Measurements from ENCODE around the gene MAGI2.

Gene MAGI2

GRCh38 chr7:79288655-79289054 lies 164.8 kb downstream of the MAGI2 start:
- Histone ChIP-seq H3K4me1 (ENCODE audit: control insufficient read depth, insufficient read depth, low read length) (no peaks in the 10 kb centered on the region), H3K9me3 (ENCODE audit: control insufficient read depth, insufficient read depth, low read depth, low read length) (no peaks in the 10 kb centered on the region)

GRCh38 chr7:79287981-79288380 lies 165.5 kb downstream of the MAGI2 start:
- H3K27me3 ChIP-seq (ENCODE audit: control insufficient read depth, insufficient read depth, low read length): no peaks in the 10 kb centered on the region
- no peaks in the 10 kb centered on the region for H3K9me3 ChIP-seq (ENCODE audit: control insufficient read depth, insufficient read depth, low read depth, low read length)
- no peaks in the 10 kb centered on the region for H3K4me1 ChIP-seq (ENCODE audit: control insufficient read depth, insufficient read depth, low read length)
- no peak overlapping the region for H3K27ac ChIP-seq (ENCODE audit: low read depth, low read length)
- H3K9ac ChIP-seq (ENCODE audit: low read length): no peak overlapping the region
- no peaks in the 10 kb centered on the region for H3K36me3 ChIP-seq (ENCODE audit: control insufficient read depth, insufficient read depth, low read length)
- H3K4me3 ChIP-seq (ENCODE audit: low read depth, low read length): no peak overlapping the region

More at GRCh38 chr7:79288655-79289054, 164.8 kb downstream of the MAGI2 start:
- H3K4me3 ChIP-seq (ENCODE audit: low read depth, low read length): no peak overlapping the region
- H3K36me3 ChIP-seq (ENCODE audit: control insufficient read depth, insufficient read depth, low read length): no peaks in the 10 kb centered on the region
- H3K27ac ChIP-seq (ENCODE audit: low read depth, low read length): no peak overlapping the region
- no peak overlapping the region for H3K9ac ChIP-seq (ENCODE audit: low read length)
- no peaks in the 10 kb centered on the region for H3K27me3 ChIP-seq (ENCODE audit: control insufficient read depth, insufficient read depth, low read length)

DNA sequence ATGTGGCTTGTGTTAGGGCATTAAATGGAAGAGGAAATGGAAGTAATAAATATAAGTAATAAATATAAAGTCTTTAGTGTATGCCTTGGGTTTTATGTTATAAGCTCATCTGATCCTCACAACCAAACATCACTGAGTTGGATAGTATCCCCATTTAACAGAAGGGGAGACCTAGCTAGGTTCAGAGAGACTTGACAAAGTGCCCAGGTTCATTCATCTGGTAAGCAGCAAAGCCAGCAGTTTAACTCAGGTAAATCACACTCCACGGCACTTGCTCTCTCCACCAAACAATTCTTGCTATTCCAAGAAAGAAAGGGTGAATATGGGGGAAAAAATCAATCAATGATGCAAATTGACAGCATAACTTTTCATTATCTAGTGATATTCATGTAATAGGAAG lies 167.3 kb downstream of the MAGI2 start:
- H3K4me3 ChIP-seq (ENCODE audit: low read depth, low read length): no peak overlapping the region
- H3K36me3 ChIP-seq (ENCODE audit: control insufficient read depth, insufficient read depth, low read length): no peaks in the 10 kb centered on the region
- no peaks in the 10 kb centered on the region for H3K9me3 ChIP-seq (ENCODE audit: control insufficient read depth, insufficient read depth, low read depth, low read length)
- no peaks in the 10 kb centered on the region for H3K4me1 ChIP-seq (ENCODE audit: control insufficient read depth, insufficient read depth, low read length)
- H3K9ac ChIP-seq (ENCODE audit: low read length): no peak overlapping the region
- H3K27me3 ChIP-seq (ENCODE audit: control insufficient read depth, insufficient read depth, low read length): no peaks in the 10 kb centered on the region
- H3K27ac ChIP-seq (ENCODE audit: low read depth, low read length): no peak overlapping the region

- Histone ChIP-seq H3K36me3 (ENCODE audit: control insufficient read depth, insufficient read depth, low read length) (no peaks in the 10 kb centered on the region), H3K27ac (ENCODE audit: low read depth, low read length) (no peak overlapping the region), H3K27me3 (ENCODE audit: control insufficient read depth, insufficient read depth, low read length) (no peaks in the 10 kb centered on the region), H3K4me3 (ENCODE audit: low read depth, low read length) (no peak overlapping the region), H3K9ac (ENCODE audit: low read length) (no peak overlapping the region), H3K4me1 (ENCODE audit: control insufficient read depth, insufficient read depth, low read length) (no peaks in the 10 kb centered on the region), H3K9me3 (ENCODE audit: control insufficient read depth, insufficient read depth, low read depth, low read length) (no peaks in the 10 kb centered on the region)
Observed at GRCh38 chr7:79285756-79286155, 167.7 kb downstream of the MAGI2 start.

DNA sequence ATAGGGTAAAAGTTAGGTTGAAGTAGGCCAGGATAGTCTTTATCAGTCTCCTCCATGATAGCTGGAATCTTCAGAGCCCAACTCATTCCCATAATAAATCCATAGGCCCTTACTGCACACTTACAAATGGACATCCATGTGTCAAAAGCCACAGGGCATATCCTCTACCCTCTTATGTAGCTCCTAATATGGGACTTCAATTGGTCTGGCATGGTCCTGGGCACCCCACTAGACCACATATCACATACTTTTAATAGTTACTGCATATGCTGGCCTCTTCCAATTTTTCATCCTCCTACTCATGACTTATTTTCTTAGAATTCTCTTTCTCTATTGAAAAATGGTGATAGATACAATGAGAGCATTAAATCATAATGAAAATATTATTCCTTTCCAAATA lies 169.3 kb downstream of the MAGI2 start:
- Histone ChIP-seq H3K36me3 (ENCODE audit: control insufficient read depth, insufficient read depth, low read length) (no peaks in the 10 kb centered on the region), H3K27ac (ENCODE audit: low read depth, low read length) (no peak overlapping the region), H3K9me3 (ENCODE audit: control insufficient read depth, insufficient read depth, low read depth, low read length) (no peaks in the 10 kb centered on the region), H3K27me3 (ENCODE audit: control insufficient read depth, insufficient read depth, low read length) (no peaks in the 10 kb centered on the region), H3K4me1 (ENCODE audit: control insufficient read depth, insufficient read depth, low read length) (no peaks in the 10 kb centered on the region), H3K9ac (ENCODE audit: low read length) (no peak overlapping the region), H3K4me3 (ENCODE audit: low read depth, low read length) (no peak overlapping the region)

- H3K36me3 ChIP-seq (ENCODE audit: control insufficient read depth, insufficient read depth, low read length): no peaks in the 10 kb centered on the region
- no peaks in the 10 kb centered on the region for H3K27me3 ChIP-seq (ENCODE audit: control insufficient read depth, insufficient read depth, low read length)
- no peaks in the 10 kb centered on the region for H3K4me1 ChIP-seq (ENCODE audit: control insufficient read depth, insufficient read depth, low read length)
- no peak overlapping the region for H3K4me3 ChIP-seq (ENCODE audit: low read depth, low read length)
- no peak overlapping the region for H3K9ac ChIP-seq (ENCODE audit: low read length)
- no peaks in the 10 kb centered on the region for H3K9me3 ChIP-seq (ENCODE audit: control insufficient read depth, insufficient read depth, low read depth, low read length)
- no peak overlapping the region for H3K27ac ChIP-seq (ENCODE audit: low read depth, low read length)
Observed at GRCh38 chr7:79282882-79283602, 170.4 kb downstream of the MAGI2 start.

DNA sequence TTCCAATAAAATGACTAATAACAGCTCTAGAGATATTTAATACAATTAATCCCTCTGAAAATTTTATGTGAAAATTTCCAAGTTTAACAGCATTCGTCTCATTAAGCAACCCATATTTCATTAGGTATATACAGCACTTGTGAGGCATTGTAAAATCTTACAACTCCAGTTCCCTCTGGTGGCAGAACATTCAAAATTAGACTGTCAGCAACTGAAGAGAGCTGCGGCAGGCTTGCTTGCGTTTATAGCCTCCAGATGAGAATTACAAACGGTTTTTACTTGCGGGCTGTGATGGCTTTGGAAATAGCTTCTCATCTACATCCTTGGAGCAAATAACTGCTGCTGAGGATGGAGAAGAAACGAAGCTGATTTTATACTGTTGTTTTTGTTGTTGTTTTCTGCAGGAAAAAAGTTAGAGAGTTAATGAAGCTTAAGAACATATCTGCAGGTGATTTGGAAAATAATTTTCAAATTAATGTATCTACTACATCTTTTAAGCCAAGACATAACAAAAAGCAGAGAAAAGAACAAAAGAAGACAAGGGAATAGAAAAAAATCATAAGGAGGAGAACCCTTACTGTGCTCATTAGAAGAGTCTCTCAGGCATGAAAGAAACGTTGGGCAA lies 171.3 kb downstream of the MAGI2 start:
- no peaks in the 10 kb centered on the region for H3K4me1 ChIP-seq (ENCODE audit: control insufficient read depth, insufficient read depth, low read length)
- H3K27me3 ChIP-seq (ENCODE audit: control insufficient read depth, insufficient read depth, low read length): no peaks in the 10 kb centered on the region
- no peak overlapping the region for H3K9ac ChIP-seq (ENCODE audit: low read length)
- no peaks in the 10 kb centered on the region for H3K36me3 ChIP-seq (ENCODE audit: control insufficient read depth, insufficient read depth, low read length)
- H3K4me3 ChIP-seq (ENCODE audit: low read depth, low read length): no peak overlapping the region
- no peaks in the 10 kb centered on the region for H3K9me3 ChIP-seq (ENCODE audit: control insufficient read depth, insufficient read depth, low read depth, low read length)
- H3K27ac ChIP-seq (ENCODE audit: low read depth, low read length): no peak overlapping the region

- H3K36me3 ChIP-seq (ENCODE audit: control insufficient read depth, insufficient read depth, low read length): no peaks in the 10 kb centered on the region
Observed at GRCh38 chr7:79281426-79281825, 172.0 kb downstream of the MAGI2 start.

GRCh38 chr7:79272938-79273337 lies 180.5 kb downstream of the MAGI2 start:
- H3K4me3 ChIP-seq (ENCODE audit: low read depth, low read length): no peak overlapping the region
- H3K9me3 ChIP-seq (ENCODE audit: control insufficient read depth, insufficient read depth, low read depth, low read length): no peaks in the 10 kb centered on the region
- H3K36me3 ChIP-seq (ENCODE audit: control insufficient read depth, insufficient read depth, low read length): no peaks in the 10 kb centered on the region
- H3K27me3 ChIP-seq (ENCODE audit: control insufficient read depth, insufficient read depth, low read length): no peaks in the 10 kb centered on the region
- H3K9ac ChIP-seq (ENCODE audit: low read length): no peak overlapping the region
- H3K4me1 ChIP-seq (ENCODE audit: control insufficient read depth, insufficient read depth, low read length): no peaks in the 10 kb centered on the region
- no peak overlapping the region for H3K27ac ChIP-seq (ENCODE audit: low read depth, low read length)

More at GRCh38 chr7:79281426-79281825, 172.0 kb downstream of the MAGI2 start:
- Histone ChIP-seq H3K9me3 (ENCODE audit: control insufficient read depth, insufficient read depth, low read depth, low read length) (no peaks in the 10 kb centered on the region), H3K27ac (ENCODE audit: low read depth, low read length) (no peak overlapping the region), H3K9ac (ENCODE audit: low read length) (no peak overlapping the region), H3K4me3 (ENCODE audit: low read depth, low read length) (no peak overlapping the region), H3K27me3 (ENCODE audit: control insufficient read depth, insufficient read depth, low read length) (no peaks in the 10 kb centered on the region), H3K4me1 (ENCODE audit: control insufficient read depth, insufficient read depth, low read length) (no peaks in the 10 kb centered on the region)

DNA sequence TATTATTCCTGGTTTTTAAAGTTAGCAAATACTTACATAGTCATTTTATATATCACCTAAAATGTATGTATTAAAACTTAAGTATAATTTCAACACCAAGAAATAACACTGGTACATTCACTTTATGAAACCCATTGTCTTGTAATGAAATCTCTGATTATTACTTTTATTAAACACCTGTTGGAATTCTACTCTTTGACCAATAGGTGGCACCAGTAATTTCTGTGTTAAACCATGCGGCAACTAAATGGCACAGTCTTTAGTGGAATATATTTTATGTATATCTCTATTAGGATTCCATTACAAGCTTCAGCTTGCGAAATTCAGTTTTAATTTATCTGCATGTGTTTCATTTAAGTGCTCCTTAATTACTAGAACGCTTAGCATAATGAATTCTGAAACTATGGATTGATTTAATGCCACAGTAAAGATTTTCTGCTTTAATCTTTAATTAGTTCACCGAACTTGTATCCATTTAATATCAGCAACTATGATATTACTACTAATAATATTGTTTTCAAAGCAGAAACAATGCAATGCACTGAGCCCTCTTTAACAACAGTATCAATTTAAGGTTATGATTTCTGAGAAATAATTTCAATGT lies 181.3 kb downstream of the MAGI2 start:
- Histone ChIP-seq H3K36me3 (ENCODE audit: control insufficient read depth, insufficient read depth, low read length) (no peaks in the 10 kb centered on the region), H3K4me3 (ENCODE audit: low read depth, low read length) (no peak overlapping the region), H3K27me3 (ENCODE audit: control insufficient read depth, insufficient read depth, low read length) (no peaks in the 10 kb centered on the region), H3K9me3 (ENCODE audit: control insufficient read depth, insufficient read depth, low read depth, low read length) (no peaks in the 10 kb centered on the region), H3K27ac (ENCODE audit: low read depth, low read length) (no peak overlapping the region), H3K4me1 (ENCODE audit: control insufficient read depth, insufficient read depth, low read length) (no peaks in the 10 kb centered on the region), H3K9ac (ENCODE audit: low read length) (no peak overlapping the region)

GRCh38 chr7:79268730-79269129 lies 184.7 kb downstream of the MAGI2 start:
- Histone ChIP-seq H3K4me1 (ENCODE audit: control insufficient read depth, insufficient read depth, low read length) (no peaks in the 10 kb centered on the region), H3K9ac (ENCODE audit: low read length) (no peak overlapping the region), H3K27ac (ENCODE audit: low read depth, low read length) (no peak overlapping the region), H3K27me3 (ENCODE audit: control insufficient read depth, insufficient read depth, low read length) (no peaks in the 10 kb centered on the region), H3K9me3 (ENCODE audit: control insufficient read depth, insufficient read depth, low read depth, low read length) (no peaks in the 10 kb centered on the region), H3K36me3 (ENCODE audit: control insufficient read depth, insufficient read depth, low read length) (no peaks in the 10 kb centered on the region), H3K4me3 (ENCODE audit: low read depth, low read length) (no peak overlapping the region)

Data from HUES6 (cell line).